Activated naive CD4-positive, alpha-beta T cell treated with anti-CD3 and anti-CD28 coated beads, Interleukin-2, amount 10 ng/mL, durations not matched to agents 5 hours and 36 hours (primary cell): ENCODE measurements around the gene STON2. TPM values are rescaled to one million over a fixed set of nuclear protein-coding genes. Genes with fewer than 3 reads are reported as not detected.

Experiments
- total RNA-seq, 2 experiments: library from RNA; stranded (reverse); gene quantifications; one replicate each; pipeline ENCODE4 v1.2.3, GENCODE V29; 2021

The STON2 gene, protein sequence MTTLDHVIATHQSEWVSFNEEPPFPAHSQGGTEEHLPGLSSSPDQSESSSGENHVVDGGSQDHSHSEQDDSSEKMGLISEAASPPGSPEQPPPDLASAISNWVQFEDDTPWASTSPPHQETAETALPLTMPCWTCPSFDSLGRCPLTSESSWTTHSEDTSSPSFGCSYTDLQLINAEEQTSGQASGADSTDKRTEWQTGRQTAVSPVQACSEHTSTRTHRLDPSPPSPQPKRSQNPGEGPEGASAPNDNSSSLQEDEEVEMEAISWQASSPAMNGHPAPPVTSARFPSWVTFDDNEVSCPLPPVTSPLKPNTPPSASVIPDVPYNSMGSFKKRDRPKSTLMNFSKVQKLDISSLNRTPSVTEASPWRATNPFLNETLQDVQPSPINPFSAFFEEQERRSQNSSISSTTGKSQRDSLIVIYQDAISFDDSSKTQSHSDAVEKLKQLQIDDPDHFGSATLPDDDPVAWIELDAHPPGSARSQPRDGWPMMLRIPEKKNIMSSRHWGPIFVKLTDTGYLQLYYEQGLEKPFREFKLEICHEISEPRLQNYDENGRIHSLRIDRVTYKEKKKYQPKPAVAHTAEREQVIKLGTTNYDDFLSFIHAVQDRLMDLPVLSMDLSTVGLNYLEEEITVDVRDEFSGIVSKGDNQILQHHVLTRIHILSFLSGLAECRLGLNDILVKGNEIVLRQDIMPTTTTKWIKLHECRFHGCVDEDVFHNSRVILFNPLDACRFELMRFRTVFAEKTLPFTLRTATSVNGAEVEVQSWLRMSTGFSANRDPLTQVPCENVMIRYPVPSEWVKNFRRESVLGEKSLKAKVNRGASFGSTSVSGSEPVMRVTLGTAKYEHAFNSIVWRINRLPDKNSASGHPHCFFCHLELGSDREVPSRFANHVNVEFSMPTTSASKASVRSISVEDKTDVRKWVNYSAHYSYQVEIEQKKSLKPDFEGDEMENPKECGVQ
- under 1 TPM; 0.29 to 0.58 TPM for total RNA-seq

DNA sequence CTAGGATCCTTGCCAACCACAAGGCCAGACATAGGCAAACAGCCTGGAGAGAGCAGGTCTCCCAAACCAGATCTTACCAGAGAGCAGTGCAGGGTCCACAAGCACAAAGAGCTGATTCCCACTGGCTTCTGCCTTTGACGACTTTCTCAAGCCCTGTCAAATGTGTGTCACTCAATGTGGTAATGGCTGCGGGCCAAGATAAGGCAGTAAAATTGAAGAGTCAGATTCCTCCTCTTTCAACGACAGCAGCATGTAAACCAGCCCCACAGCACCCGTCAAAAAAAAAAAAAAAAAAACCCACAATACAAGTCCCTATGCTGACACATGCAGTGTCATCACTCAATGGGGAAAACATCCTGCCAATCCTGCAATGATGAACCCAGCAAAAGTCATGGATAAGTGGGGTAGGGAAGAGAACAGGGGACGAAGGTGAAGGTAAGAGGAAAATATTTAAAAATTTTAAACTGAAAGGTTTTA, at the start of gene STON2:
Gene STON2, minus strand, starts transcription at position 123 of the 477 bp plus-strand sequence. CDS start 1,942 bp downstream, outside the sequence.

DNA sequence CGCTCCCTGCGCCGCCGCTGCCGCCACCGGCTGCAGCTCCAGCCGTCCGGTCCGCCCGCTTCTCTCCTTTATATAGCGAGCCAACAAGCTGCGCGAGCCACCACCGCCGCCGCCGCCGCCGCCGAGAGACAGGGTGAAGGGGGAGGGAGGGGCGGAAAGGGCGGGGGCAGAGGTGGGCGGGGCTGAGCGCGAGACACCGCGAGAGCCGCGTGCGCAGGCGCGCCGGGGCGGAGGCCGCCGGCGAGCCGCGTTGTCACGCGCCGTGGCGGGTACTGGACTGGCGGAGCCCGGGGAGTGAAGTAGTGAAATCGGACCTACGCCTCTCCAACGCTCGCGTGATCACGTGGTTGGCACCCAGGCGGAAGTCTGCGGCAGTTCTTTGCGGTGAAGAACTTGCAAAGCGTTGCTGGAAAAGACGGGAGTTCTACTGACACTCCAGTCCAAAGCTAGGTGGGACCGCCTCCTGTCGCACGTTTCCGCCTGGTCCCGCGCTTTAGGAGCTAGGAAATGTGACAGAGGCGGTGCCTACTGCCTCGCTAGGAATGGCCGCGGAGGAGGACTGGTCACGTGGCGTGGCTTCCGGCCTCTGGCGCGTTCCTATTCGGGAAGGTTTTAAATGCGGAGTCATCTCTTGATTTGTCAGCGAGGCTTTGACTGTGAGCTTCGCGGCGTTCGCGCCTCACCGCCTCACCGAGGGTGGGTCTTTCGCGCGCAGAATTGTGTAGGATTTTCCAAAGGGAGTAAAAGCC, 179.1 kb downstream of the STON2 start, which contains the start of gene GTF2A1:
Gene GTF2A1, minus strand, starts transcription at position 130 of the 749 bp plus-strand sequence. CDS start 441 bp downstream, outside the sequence.

Other genes with a start within 250 kb of the STON2 start
- gene GTF2A1, start 179.4 kb downstream of the STON2 start, total RNA-seq, result 10 to 100 TPM; 36.3 to 36.4 TPM
- gene SEL1L, start 133.5 kb upstream of the STON2 start, total RNA-seq, result 10 to 100 TPM; 62.1 to 65.2 TPM